Suppressor macrophage treated with lipopolysaccharide for 1 hour (primary cell): ENCODE results near the gene WFDC12.

Experiments used
- DNase-seq, 3 donors: peaks; one replicate each; pipeline ENCODE4 v3.0.0-alpha.2; 2020 to 2022

Gene WFDC12

DNA sequence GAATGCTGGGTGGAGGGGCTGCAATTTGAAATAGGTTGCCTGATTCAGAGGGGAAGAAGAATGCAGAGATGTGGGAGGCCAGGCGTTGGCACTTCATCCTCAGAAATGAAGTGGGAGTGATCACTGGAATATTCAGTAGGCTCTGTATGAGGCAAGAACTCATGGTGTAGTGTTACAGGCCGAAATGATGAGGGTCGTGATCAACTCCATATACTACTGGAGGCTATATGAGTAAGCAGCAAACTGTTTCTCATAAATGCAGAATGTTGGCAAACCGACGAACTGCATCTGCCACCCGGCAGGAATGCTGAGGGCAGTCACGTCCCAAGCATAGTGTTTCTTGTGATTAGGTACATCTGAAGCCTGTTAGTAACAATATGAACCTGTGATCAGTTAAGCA, 36.0 kb downstream of the WFDC12 start:
- no peak for DNase-seq

DNA sequence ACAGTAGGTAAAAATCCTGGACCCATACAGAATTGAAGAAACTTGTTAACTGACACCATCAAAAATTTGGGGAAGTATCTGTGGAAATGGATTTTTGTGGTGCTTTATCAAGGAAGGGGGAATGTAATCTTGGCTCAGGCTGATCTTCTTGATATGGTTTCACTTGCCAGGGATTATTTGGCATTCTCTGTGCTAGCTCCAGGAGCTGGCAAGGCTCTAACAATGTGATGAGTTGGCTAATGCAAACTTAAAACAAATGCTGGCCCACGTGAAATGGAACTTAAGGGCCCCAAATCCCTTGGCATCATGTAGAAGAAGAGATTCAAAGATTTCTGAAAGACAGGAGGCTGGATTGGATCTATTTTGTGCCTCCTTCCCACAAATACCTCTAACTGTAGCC, 36.5 kb downstream of the WFDC12 start:
- DNase-seq: no peak

DNA sequence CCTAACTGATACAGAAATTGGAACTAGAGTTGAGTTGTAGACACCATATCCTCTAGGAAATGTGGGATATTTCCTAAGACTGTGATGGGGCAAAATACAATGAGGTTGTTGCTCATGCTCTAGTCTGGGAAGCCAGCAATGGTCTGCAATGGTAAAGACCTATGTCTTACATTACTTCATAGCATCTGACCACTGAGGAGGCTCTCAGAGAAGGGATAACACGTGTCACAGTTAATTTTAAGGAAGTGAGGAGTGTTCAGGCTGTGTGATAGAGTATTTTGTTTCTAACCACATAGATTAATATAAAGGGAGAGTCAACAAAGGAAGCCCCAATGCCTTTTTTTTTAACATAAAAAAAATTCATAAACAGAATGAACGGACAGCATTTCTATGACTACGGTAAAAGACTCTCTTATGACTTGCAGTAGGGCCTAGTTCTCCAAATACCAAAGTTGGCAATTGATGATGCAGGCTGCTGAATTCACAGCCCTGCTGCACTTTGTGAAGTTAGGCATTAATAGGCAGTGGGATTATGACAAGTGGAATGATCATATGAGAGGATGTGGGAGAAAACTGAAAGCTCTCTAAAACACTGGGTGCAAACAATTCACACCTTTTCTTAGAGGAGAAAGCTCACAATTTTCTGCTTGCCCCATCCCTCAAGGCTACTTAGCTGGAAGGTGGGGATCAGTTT, 37.0 kb downstream of the WFDC12 start:
- DNase-seq: peak; percentile 53 to 70 (median 55)

DNA sequence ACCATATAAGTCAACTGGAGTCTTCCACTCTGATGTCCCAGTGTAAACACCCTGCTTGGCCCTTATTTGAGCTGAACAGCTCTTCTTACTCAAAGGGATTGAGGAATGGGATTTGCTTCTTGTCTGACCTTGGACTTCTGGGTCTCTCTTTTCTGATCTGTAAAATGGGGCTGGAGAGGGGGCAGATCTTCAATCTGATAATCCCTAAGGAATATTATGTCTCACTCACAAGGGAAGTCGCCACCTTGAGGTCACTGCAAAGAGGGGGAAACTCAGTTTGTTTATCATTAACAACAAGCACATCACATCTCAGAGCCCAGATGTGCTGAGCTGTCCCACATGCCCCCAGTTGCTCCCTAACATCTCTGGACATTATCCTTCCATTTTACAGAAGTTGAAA, 38.4 kb downstream of the WFDC12 start:
- DNase-seq: no peak

DNA sequence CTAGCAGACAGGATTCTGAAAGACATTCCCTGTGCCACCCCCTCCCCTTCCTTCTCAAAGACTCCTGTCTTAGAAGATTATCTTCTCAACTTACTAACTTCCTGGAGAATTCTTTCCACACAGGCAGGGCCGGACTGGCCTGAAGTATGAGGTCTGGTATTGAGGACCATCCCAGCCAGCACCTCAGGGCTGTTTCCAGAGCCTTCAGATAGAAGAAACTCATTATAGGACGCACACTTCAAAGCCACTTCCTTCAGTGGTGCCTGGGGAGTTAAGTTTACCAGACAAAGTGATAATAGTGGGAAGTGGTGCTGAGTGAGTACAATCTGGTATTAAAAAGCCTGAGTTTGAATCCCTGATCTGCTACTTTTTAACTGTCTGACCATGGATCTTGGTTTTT, 39.0 kb downstream of the WFDC12 start:
- no peak for DNase-seq

DNA sequence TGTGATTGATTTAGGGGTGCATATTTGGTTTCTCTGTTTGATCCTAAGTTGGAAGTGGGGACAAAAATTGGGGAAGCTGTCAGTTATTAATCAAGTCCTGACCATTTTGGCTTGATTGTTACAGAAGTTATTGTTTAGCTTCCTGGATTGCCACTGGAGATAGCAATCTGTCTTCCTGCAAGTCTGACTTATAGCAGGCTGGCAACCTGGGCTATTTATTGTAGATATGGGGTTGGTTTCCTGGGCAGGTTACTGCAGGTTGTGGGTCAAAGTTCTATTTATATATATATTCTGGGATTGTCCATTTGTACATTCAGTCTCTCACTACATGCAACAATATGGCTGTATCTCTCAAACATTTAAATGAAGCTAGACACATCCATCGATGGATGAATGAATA, 41.1 kb downstream of the WFDC12 start:
- no peak for DNase-seq

DNA sequence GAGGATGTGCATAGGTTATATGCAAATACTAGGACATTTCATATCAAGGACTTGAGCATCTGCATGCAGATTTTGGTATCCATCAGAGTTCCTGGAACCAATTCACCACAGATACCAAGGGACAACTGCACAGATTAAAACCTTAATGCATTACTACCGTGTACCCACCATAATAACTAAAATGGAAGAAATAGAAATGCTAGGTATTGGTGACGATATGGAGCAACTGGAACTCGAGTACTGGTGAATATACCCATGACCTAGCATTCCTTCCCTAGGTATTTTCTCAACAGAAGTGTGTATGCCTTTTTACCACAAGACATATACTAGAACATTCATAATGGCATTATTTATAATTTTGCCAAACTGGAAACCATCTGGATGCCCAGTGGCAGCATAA, 41.8 kb downstream of the WFDC12 start:
- DNase-seq: no peak

DNA sequence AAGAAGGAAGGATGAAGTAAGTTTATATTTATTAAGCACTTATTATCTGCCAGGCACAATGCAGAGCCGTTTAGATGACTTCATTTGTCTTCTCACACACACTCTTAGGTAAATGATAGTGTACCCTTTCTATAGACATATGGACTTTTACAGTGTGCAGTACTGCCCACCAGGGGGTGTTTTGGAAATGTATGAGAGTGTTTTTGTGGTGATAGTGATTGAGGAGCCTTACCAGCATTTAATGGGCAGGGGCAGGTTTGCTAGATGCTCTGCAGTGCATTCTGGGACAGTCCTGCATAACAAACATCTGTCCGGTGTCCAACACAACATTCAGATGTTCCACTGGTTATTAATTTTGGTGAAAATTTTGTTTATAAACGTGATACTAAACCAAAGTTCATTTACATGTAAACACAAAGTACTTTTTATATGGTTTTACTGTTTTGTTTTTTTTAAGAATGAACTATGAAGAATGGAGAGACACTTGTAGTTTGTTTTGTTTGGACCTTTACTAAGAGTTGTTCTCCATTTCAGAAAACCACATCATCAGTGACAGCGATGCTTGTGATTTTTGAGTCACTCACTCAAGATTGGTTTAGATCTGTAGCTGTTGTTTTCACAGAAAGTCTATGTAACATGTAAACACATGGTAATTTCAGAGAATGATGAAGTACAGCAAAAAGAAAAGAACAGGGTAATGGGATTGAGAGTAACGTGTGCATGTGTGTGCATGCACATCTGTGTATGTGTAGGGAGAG, 43.2 kb downstream of the WFDC12 start:
- DNase-seq: peak; percentile 37 to 44 (median 39)

DNA sequence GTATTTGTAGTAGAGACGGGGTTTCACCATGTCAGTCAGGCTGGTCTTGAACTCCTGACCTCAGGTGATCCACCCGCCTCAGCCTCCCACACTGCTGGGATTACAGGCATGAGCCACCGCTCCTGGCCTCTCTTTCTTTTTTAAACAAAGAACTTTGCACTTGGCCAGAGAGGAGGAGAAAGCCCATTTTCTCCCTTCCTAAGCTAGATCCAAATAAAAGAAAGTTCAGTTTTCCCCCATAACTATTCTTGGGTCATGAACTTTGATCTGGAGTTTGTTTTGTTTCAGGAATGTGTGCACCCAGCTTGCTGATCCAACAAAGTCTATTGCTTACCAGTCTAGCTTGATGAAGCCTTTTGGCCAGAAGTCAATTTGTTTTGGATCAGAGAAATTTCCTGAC, 46.7 kb downstream of the WFDC12 start:
- DNase-seq: no peak
